Thyroid gland (tissue), 4 donors: Measurements from ENCODE around the gene NOS2. TPM values are rescaled to one million over a fixed set of nuclear protein-coding genes. Genes with fewer than 3 reads are reported as not detected.
"Not testable (repeated sequence)": the region's sequence is repeated elsewhere in the genome, so short reads cannot be mapped to it uniquely, and the experiment has no call there.

Experiments
- DNase-seq, 2 donors: peaks; one replicate each; pipeline ENCODE4 v3.0.0-alpha.2; 2019
- H3K27ac ChIP-seq, 3 donors: fragments of 200-600 bp; sonication (generic); 1 replicate in 2 of 3; 2 replicates in 1 of 3; pipeline ENCODE4 v1.5.1; 2016 to 2019; ENCODE audit warnings: mild to moderate bottlenecking in 1 of 3, moderate library complexity in 1 of 3
- H3K27me3 ChIP-seq: fragments of 200-600 bp; sonication (generic); one replicate; pipeline ENCODE4 v1.5.1; 2019
- H3K36me3 ChIP-seq, 2 donors: fragments of 200-600 bp; sonication (generic); one replicate each; pipeline ENCODE4 v1.5.1; 2016 to 2019
- H3K4me1 ChIP-seq, 2 donors: fragments of 200-600 bp; sonication (generic); one replicate each; pipeline ENCODE4 v1.5.1; 2017 to 2019
- H3K4me3 ChIP-seq, 3 donors: fragments of 200-600 bp; sonication (generic); replicated peaks in 1 of 3; 1 replicate in 2 of 3; 2 replicates in 1 of 3; pipeline ENCODE4 v1.5.1; 2016; ENCODE audit warnings: mild to moderate bottlenecking in 1 of 3
- H3K9me3 ChIP-seq: fragments of 200-600 bp; sonication (generic); one replicate; pipeline ENCODE4 v1.5.1; 2017
- POLR2A ChIP-seq, 2 donors: fragments of 450-650 bp; IDR thresholded peaks; one replicate each; pipeline ENCODE4 v1.6.1; 2017; ENCODE audit warnings: antibody characterized with exemption in 2 of 2, mild to moderate bottlenecking in 2 of 2, moderate library complexity in 1 of 2
- WGBS, 2 donors: methylation state at CpG; one replicate each; pipeline ENCODE4 v1.1.5; 2017; 5-methylcytosine and 5-hydroxymethylcytosine counted together
- intact Hi-C: fragments of 100-400 bp; cut with DNase I; formaldehyde crosslinking; loops from one replicate; pipeline ENCODE4 v1.15.1; 2023
- total RNA-seq, 4 donors: library from RNA; depleted of rRNA; stranded (reverse); fragments of >200 nt; gene quantifications; one replicate each; pipeline ENCODE4 v1.2.3, GENCODE V29; 2016
- TF ChIP-seq, protein P1 (sequence below), 6 experiments: fragments of 200-600 bp in 3 of 6; fragments of 450-650 bp in 3 of 6; sonication (generic) in 3 of 6; IDR thresholded peaks; one replicate each; pipeline ENCODE4 v1.5.1; 2016 to 2019; ENCODE audit warnings: antibody characterized with exemption in 6 of 6, mild to moderate bottlenecking in 2 of 6, inconsistent platforms in 1 of 6, moderate library complexity in 1 of 6

Gene NOS2
- total RNA-seq, 4 donors from 2014 or later = 0.22 to 1.1 TPM; not detected in 2

DNA sequence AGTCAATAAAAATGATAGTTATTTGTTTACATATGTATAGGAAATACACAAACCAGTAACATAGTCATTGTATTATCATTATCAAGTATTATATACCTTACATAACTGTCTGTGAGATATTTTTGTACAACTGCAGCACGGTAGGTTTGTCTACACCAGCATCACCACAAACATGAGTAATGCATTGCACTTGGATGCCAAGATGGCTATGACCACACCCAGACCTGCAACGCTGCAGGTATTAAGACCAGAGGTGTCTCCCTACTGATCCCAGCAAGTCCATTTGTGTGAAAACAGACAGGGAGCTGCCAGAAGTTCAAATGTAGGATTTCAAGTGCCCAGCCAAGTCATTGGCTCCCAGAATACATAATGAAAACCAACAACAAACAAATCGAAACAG lies 34.2 kb upstream of the NOS2 start:
- Histone ChIP-seq H3K27ac (no peak overlapping the region), H3K4me3 (no peak overlapping the region), H3K4me1 (no peaks in the 10 kb centered on the region), H3K27me3 (no peaks in the 10 kb centered on the region), H3K9me3 (no peaks in the 10 kb centered on the region), H3K36me3 (no peaks in the 10 kb centered on the region)
- intact Hi-C loops = no loop called here
- WGBS, 2 donors = 93 to 99% methylated on average over 3 of the region's 3 CpGs
- no peak for DNase-seq
- TF ChIP-seq POLR2A (IDR thresholded peaks at IDR 0.05) = no peak
- TF ChIP-seq, protein P1, sequence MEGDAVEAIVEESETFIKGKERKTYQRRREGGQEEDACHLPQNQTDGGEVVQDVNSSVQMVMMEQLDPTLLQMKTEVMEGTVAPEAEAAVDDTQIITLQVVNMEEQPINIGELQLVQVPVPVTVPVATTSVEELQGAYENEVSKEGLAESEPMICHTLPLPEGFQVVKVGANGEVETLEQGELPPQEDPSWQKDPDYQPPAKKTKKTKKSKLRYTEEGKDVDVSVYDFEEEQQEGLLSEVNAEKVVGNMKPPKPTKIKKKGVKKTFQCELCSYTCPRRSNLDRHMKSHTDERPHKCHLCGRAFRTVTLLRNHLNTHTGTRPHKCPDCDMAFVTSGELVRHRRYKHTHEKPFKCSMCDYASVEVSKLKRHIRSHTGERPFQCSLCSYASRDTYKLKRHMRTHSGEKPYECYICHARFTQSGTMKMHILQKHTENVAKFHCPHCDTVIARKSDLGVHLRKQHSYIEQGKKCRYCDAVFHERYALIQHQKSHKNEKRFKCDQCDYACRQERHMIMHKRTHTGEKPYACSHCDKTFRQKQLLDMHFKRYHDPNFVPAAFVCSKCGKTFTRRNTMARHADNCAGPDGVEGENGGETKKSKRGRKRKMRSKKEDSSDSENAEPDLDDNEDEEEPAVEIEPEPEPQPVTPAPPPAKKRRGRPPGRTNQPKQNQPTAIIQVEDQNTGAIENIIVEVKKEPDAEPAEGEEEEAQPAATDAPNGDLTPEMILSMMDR (IDR thresholded peaks at IDR 0.05) = no peak

DNA sequence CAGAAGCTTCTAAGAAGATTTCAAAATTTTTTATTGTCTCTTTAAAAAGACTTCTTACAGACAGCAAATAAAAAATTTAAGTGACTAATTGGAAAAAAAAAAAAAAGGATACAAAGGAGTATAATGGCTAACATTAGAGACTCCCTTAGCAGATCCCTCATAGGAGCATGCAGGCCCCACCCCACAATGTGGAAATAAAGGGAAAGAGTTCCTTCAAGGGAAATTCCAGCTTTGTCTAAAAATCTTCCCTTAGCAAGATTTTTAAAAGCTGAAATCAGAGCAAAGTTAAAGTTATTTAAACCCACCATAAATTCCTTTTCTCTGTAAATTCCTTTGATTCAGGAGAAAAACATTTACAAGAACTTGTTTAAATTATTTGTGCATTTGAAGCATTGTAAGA lies 32.5 kb upstream of the NOS2 start:
- Histone ChIP-seq H3K4me3 (no peak overlapping the region), H3K27ac (no peak overlapping the region), H3K9me3 (no peaks in the 10 kb centered on the region), H3K27me3 (no peaks in the 10 kb centered on the region), H3K36me3 (no peaks in the 10 kb centered on the region), H3K4me1 (no peaks in the 10 kb centered on the region)
- TF ChIP-seq, protein P1 (IDR thresholded peaks at IDR 0.05) = no peak
- TF ChIP-seq POLR2A (IDR thresholded peaks at IDR 0.05) = no peak
- no peak for DNase-seq
- intact Hi-C loops = no loop called here

DNA sequence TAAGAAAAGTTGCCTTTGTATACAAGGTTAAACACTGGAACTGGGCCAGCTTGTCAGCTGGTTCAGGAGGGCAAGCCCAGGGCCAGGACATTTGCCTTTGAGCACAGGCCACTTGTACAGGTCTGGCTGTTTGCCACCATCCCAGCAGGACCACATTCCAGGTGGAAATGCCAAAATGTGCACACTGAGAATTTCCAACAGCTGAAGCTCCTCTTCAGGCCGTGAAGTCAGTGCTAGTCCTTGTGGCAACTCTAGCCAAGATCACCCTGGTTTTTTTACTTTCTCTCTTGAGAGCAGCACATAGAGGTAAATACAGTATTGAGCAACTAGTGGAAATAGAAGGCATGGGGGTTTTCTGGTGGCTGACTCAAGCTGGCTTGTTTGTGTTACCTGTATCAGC lies 29.6 kb upstream of the NOS2 start:
- no CpG with 5 or more reads among the region's 1 CpG for WGBS, 2 donors
- H3K36me3 ChIP-seq, H3K4me3 ChIP-seq, H3K4me1 ChIP-seq, H3K27me3 ChIP-seq, H3K27ac ChIP-seq, H3K9me3 ChIP-seq, intact Hi-C loops: not testable (repeated sequence)
- DNase-seq = peak; percentile 54 to 68

DNA sequence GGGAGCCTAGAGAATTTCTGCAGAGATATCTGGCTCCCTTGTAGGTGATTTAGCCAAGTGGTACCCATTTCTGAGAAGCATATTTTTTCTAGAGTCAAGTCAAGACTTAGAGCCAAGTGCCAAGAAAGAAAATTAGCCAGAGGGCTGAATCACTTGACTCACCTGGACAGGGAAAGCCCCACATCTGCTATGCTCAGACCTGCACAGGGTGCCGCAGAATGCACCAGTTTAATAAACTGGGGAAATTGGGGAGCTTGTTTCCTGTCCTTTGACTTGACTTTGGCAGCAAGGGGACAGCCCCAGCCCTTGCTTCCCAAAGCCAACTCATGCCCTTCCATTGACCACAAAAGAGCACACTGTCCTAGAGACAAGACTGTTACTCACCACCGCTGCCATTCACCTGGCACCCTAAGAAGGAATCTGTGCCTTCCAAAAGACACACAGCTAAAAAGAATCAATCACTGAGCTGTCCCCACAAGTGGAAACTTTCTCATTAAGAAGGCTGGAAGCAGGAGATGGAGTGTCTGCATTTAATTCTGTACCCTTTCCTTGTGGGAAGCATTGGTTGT lies 28.9 kb upstream of the NOS2 start:
- H3K27ac ChIP-seq, H3K27me3 ChIP-seq, H3K4me3 ChIP-seq, H3K36me3 ChIP-seq, DNase-seq, H3K9me3 ChIP-seq, H3K4me1 ChIP-seq, intact Hi-C loops: not testable (repeated sequence)
- no CpG with 5 or more reads among the region's 2 CpGs for WGBS, 2 donors

DNA sequence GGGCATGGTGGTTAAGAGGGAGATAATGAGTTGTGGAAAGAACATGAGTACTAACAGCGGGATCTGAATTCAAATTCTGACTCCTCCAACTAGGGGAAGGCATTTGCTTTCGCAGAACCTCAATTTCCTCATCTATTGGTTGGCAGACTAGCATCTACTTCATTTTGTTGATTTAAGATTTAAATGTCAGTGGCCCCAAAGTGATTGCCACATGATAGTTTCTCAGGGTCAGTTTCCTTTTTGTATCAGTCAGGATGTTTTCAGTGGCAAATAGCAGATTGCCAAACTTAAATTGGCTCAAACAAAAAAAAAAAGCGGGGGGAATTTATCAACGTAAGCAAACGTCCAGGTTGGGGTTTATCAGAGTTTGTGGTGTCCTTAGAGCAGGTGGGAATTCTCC lies 25.1 kb upstream of the NOS2 start:
- Histone ChIP-seq H3K4me3 (no peak overlapping the region), H3K36me3 (no peaks in the 10 kb centered on the region), H3K4me1 (no peaks in the 10 kb centered on the region), H3K27me3 (no peaks in the 10 kb centered on the region), H3K9me3 (no peaks in the 10 kb centered on the region), H3K27ac (no peak overlapping the region)
- WGBS, 2 donors = 86 to 89% methylated on average over 5 of the region's 5 CpGs
- intact Hi-C loops = no loop called here
- DNase-seq = no peak
- no peak for TF ChIP-seq POLR2A (IDR thresholded peaks at IDR 0.05)
- TF ChIP-seq, protein P1 (IDR thresholded peaks at IDR 0.05) = no peak

DNA sequence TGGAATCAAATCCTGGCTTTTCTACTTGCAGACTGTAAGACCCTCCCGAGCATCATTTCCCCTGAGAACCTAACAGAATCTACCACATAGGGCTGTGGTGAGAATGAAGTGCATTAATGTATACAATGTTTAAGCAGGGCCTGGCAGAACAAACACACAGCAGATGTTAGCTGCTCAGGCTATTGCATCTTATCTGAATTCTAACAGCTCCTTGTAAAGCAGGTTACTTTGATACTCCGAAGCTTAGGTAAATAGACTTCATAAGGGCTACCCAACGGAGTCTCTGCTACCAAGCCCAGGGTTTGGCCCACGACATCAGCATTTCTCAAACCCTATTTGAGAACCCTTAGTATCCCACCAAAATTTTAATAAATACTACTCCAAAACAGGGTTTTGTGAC lies 24.4 kb upstream of the NOS2 start:
- no peaks in the 10 kb centered on the region for H3K9me3 ChIP-seq
- no peaks in the 10 kb centered on the region for H3K36me3 ChIP-seq
- H3K4me3 ChIP-seq = no peak overlapping the region
- H3K27ac ChIP-seq = no peak overlapping the region
- H3K27me3 ChIP-seq = no peaks in the 10 kb centered on the region
- 85 to 88% methylated on average over 4 of the region's 4 CpGs for WGBS, 2 donors
- TF ChIP-seq, protein P1 (IDR thresholded peaks at IDR 0.05) = no peak
- no peak for TF ChIP-seq POLR2A (IDR thresholded peaks at IDR 0.05)
- intact Hi-C loops = no loop called here
- no peak for DNase-seq
- no peaks in the 10 kb centered on the region for H3K4me1 ChIP-seq
